ENCODE results near the gene RNU7-1.
A peak's percentile ranks its signal among the peaks of the same experiment; 100 is the strongest.

Gene RNU7-1

DNA sequence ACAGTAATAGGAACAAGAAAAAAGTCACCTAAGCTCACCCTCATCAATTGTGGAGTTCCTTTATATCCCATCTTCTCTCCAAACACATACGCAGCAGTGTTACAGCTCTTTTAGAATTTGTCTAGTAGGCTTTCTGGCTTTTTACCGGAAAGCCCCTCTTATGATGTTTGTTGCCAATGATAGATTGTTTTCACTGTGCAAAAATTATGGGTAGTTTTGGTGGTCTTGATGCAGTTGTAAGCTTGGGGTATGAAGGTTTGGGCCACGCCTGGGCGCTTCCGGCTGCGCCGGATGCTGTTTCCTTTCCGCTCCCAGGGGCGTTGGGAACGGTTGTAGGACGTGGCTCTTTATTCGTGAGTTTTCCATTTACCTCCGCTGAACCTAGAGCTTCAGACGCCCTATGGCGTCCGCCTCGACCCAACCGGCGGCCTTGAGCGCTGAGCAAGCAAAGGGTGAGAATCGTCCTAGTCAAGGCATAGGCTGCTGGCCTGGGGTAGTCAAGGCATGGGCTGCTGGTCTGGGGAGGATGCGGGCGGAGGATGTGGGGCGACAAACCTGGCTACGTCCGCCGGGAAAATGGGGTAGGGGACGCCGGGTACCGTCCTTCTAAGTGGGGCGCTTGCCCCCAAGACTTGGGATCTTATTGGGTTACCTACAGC lies at the start of gene RNU7-1, which contains the start of gene C12orf57:
RNU7-1 (plus strand) TSS at position 95 of the 659 bp plus-strand sequence.
C12orf57 (plus strand) TSS at position 301 of the 659 bp plus-strand sequence; CDS start at position 401, 100 bp downstream.
- H3K4me3 ChIP-seq (ENCODE audit: low read length), result peak within 1 kb of the TSS; percentile 69
- DNase-seq (ENCODE audit: low read depth), result peak; percentile 85
- TF ChIP-seq, protein P1, sequence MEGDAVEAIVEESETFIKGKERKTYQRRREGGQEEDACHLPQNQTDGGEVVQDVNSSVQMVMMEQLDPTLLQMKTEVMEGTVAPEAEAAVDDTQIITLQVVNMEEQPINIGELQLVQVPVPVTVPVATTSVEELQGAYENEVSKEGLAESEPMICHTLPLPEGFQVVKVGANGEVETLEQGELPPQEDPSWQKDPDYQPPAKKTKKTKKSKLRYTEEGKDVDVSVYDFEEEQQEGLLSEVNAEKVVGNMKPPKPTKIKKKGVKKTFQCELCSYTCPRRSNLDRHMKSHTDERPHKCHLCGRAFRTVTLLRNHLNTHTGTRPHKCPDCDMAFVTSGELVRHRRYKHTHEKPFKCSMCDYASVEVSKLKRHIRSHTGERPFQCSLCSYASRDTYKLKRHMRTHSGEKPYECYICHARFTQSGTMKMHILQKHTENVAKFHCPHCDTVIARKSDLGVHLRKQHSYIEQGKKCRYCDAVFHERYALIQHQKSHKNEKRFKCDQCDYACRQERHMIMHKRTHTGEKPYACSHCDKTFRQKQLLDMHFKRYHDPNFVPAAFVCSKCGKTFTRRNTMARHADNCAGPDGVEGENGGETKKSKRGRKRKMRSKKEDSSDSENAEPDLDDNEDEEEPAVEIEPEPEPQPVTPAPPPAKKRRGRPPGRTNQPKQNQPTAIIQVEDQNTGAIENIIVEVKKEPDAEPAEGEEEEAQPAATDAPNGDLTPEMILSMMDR (conservative IDR thresholded peaks at IDR 0.05; ENCODE audit: low read depth, low read length), result no peak

GRCh38 chr12:6894321-6894720 lies 49.3 kb upstream of the RNU7-1 start:
- no peak overlapping the region for H3K4me3 ChIP-seq (ENCODE audit: low read length)
- no peak for DNase-seq (ENCODE audit: low read depth)
- TF ChIP-seq, protein P1 (conservative IDR thresholded peaks at IDR 0.05; ENCODE audit: low read depth, low read length), result no peak

DNA sequence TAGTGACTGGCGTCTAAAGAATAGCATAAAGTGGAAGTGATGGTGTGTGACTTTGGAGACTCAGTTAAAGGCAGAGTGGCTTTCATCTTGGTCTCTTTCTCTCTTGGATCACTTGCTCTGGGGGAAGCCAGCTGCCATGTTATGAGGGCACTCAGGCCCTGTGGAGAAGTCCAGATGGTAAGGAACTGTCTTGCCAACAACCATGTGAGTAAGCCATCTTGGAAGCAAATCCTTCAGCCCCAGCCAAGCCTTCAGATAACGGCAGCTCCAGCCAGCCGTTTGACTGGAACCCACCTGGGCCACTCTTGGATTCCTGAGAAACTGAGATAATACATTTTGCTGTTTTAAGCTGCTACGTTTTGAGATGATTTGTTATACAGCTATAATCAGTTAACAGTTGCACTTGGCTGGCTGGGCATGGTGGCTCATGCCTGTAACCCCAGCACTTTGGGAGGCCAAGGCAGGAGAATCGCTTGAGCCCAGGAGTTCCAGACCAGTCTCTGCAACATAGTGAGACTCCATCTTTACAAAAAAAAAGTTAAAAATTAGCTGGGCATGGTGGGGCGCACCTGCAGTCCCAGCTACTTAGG lies 46.7 kb upstream of the RNU7-1 start:
- DNase-seq (ENCODE audit: low read depth), result no peak
- H3K4me3 ChIP-seq (ENCODE audit: low read length), result no peak overlapping the region
- TF ChIP-seq, protein P1 (conservative IDR thresholded peaks at IDR 0.05; ENCODE audit: low read depth, low read length), result no peak

GRCh38 chr12:6899427-6899826 lies 44.2 kb upstream of the RNU7-1 start:
- DNase-seq (ENCODE audit: low read depth), result no peak
- no peak overlapping the region for H3K4me3 ChIP-seq (ENCODE audit: low read length)
- TF ChIP-seq, protein P1 (conservative IDR thresholded peaks at IDR 0.05; ENCODE audit: low read depth, low read length), result no peak

- TF ChIP-seq, protein P1 (conservative IDR thresholded peaks at IDR 0.05; ENCODE audit: low read depth, low read length), result no peak
- no peak overlapping the region for H3K4me3 ChIP-seq (ENCODE audit: low read length)
- DNase-seq (ENCODE audit: low read depth), result no peak
These were observed 43.6 kb upstream of the RNU7-1 start for GRCh38 chr12:6899837-6900519.

DNA sequence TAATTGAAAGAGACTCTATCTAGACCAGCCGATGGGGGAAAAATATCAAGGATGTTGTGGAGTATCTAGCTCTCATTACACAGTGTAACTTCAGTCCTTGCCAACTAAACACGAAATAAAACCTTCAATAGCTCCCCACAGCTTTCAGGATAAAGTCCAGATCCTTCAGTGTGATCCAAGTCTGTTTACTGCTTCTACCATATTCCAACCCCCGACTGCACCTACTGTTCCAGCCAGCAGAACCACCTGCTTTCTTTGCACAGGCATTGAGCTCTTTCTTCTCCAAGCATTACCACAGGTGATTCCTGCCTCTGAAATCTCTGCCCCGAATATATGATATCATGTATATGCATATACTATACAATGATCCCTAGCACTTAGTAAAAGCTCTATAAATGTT lies 41.2 kb upstream of the RNU7-1 start:
- DNase-seq (ENCODE audit: low read depth), result no peak
- no peak overlapping the region for H3K4me3 ChIP-seq (ENCODE audit: low read length)
- TF ChIP-seq, protein P1 (conservative IDR thresholded peaks at IDR 0.05; ENCODE audit: low read depth, low read length), result no peak
